ENCODE results near the gene FMN2.
"Not testable (repeated sequence)": the region's sequence is repeated elsewhere in the genome, so short reads cannot be mapped to it uniquely, and the experiment has no call there.

FMN2 gene

DNA sequence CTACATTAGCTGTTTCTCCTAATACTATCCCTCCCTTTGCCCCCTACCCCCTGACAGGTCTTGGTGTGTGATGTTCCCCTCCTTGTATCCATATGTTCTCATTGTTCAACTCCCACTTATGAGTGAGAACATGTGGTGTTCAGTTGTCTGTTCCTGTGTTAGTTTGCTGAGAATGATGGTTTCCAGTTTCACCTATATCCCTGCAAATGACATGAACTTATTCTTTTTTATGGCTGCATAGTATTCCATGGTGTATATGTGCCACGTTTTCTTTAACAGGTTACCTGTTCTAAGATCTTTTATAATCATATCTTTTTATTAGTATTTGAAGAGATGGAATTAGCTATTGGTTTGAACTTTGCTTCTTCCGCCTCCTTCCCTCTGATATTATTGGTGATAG, 172.8 kb downstream of the FMN2 start:
- not testable (repeated sequence) for DNase-seq

DNA sequence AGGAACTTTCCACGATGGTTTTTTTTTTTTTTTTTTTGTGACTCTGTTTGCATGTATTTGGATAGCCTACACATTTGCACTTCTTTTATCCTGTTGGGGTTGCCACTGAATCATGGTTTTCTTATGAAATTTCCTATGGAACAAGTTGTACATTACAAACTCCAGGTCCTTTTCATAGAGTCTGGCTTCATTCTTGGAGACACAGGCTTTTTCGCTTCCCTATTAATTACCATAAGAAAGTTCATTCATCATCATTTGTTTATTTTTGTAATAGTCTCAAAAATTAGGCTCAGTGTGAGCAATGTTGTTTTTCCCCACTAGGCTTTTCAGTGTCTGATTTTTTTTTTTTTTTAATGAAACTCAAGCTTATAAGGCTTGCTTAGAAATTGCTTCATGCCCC, 179.4 kb downstream of the FMN2 start:
- DNase-seq, result no peak

DNA sequence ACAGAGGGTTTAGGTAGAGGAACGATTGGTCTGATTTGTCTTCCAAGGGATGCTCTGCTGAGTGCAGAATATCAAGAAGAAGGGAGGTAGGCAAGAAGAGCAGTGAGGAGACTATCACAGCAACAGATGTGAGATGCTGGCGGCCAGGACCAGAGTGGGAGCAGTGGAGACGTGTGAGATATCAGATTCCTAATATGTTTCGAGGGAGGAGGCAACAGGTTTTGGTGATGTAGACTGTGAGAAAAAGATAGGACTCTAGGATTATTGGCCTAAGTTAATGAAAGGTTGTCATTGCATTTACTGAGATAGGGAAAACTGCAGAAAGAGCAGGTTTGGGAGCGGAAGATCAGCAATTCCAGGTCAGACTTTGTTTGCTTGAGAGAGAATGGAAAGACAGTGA, 182.9 kb downstream of the FMN2 start:
- no peak for DNase-seq

DNA sequence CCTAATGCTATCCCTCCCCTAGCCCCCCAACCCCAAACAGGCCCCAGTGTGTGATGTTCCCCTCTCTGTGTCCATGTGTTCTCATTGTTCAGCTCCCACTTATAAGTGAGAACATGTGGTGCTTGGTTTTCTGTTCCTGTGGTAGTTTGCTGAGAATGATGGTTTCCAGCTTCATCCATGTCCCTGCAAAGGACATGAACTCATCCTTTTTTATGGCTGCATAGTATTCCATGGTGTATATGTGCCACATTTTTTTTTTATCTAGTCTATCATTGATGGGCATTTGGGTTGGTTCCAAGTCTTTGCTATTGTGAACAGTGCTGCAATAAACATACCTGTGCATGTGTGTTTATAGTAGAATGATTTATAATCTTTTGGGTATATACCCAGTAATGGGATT, 183.5 kb downstream of the FMN2 start:
- not testable (repeated sequence) for DNase-seq

DNA sequence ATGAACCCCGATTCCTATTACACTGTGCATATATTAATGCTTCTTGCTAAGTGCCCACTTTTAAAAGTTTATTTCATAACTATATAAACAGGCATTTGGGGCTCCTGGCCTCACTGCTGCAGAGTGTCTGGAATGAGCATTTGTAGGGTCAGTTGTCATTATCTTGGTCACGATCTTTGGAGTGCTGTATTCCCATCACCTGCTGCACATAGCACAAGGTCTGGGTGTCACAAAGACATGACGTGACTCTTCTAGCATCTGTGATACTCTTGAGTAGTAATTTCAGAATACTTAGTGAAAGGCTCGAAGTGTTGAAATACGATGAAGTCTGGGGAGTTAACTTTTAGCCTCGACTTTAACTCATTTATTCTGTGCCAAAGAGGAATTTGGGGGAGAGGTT, 186.4 kb downstream of the FMN2 start:
- no peak for DNase-seq

DNA sequence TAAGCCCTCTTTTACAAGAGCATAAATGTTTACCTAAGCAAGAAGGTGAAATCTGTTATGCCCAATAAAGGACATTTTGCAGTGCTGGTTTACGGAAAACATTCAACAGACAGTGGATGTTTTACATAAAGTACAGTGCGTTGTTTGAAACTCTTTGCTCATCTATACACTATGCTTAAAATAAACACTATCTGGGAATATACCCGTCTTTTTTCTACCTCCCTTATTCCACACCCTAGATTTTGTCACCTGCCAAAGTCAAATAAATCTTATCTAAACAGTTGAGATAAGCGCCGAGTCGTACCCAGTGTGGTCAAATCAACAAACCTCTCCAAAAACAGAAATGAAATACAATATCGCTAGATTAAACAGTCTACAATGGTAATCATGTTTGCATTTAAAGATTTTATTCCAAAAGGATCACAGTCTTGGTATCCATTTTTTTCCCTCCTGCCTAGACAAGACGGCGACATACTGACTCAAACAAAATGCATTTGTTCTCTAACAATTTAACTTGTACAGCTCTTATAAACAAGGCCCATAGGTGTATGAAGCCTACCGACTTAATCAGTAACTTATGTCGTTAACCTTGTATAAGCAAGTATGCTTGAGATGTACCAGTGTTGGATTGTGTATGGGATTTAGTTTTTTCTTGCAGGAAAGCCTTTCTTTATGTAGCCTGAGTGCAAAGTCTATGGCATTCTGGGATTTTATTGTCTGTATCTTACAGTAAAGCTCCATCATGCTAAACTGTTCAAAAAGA, 189.1 kb downstream of the FMN2 start:
- DNase-seq, result no peak

DNA sequence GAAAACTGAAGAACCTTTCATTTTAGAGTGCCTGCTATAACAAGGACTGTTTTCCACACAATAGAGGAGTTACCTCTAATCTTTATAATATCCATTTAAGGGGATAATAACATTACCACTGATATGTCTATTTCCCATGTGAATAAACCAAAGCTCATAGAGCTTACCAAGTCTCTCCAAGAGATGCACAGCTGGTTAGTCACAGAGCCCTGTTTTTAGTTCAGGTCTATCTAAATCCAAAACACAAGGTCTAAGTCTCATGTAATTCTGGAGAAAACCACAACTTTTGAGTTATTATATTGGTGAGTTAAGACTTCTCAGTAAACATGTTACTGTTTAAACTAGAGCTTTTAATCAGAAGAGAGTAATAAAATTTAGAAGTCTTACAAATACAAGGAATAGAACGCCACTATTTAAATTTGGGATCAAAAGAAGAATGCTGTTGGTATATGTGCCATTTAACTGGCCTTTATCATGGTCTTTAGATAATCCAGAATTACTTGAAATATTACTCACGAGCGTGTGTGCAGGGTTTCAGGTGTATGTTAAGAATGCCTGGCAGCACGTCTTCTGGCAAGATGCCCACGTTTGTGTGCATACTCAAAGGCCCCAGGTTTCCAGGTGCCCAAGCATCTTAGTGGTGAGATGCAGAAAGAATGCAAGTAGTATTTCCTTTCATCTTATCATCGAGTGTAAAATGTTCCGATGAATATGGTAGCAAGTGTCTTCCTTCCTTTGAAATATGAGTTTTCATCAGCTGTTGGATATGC, 190.6 kb downstream of the FMN2 start:
- DNase-seq, result no peak

DNA sequence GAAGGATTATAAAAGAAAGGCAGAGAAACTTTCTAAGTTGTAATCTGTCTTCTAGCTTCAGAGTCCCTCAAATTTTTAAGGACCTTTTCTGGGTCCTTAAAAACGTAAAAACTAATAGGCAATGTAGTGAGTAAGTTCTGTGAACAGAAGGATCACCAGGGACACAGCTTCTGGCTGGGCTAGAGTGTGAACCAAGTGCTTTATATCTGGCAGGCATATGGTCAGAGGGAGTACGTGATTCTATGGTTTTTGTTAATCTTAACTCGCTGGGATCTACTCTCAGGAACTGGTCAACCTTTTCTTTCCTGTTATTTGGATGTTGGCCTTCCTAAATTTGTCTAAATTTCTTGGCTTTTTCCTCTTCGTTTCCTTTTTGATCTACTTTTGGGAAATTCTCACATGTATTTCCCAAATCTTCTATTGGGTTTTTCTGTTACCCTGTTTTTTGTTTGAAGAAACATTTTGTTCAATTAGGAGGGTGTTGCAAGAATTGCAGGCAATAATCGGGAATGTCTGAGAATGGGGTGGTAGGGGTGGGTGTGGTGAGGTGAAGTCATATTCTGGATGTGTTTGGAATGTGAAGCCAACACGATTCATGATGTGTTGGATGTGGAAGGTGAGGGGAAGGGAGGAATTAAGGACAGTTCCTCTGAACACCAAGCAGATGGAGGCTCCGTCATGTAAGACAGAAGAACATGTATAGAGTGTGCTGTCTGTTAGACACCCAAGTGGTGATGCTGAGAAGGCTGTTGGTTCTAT, 193.2 kb downstream of the FMN2 start:
- no peak for DNase-seq

DNA sequence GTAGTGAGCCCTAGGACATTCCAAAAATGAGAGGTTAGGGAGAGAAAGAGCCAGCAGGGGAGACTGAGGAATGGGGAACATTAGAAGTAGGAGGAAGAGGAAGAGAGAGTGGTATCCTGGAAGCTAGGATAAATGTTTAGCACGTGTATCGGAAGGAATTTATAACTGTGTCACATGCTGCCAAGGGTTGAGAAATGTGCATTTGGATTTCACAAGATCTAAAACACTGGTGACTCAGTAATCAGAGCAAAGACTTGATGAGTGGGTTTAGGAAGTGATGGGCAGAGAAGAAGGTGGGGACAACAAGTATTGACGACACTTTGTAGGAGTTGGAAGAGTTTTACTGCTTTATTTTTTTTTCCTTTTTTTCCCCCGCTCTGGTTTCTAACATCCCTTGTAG, 193.9 kb downstream of the FMN2 start:
- DNase-seq, result no peak

DNA sequence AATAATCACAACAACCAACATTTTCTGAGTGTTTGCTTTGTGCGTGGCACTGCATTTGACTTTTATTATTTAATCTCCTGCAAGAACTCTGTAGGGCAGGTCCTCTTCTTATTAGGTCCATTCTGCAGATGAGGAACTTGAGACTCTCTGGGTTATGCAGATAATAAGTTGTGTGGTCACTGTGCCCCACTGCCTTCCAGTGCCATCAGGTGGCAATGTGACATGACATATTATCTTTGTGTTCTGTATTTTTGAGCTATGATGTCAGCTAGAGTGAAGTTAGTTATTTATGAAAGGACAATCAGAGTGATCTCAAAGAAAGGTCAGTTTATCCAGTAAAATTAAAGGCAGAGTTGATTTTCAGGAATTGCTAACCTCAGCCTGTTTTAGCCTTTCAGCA, 196.0 kb downstream of the FMN2 start:
- DNase-seq, result no peak

DNA sequence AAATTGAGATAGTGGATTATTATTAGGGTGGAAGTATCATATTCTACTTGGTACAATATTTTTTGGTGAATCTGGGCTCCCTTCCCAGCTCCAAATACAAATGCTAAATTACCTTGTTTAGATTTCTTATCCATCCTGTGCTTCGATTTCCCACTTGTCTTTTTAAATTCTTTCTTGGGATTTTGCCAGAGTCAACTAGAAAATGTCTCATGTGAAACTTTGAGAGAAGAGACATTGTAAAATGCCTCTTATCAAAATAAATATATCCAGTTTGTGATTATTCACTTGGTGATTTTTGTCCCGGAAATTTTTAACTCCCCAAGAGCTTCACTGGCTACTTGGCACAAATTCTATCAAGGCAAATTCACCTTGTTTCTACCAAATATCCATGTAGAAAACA, 202.0 kb downstream of the FMN2 start:
- DNase-seq, result no peak

DNA sequence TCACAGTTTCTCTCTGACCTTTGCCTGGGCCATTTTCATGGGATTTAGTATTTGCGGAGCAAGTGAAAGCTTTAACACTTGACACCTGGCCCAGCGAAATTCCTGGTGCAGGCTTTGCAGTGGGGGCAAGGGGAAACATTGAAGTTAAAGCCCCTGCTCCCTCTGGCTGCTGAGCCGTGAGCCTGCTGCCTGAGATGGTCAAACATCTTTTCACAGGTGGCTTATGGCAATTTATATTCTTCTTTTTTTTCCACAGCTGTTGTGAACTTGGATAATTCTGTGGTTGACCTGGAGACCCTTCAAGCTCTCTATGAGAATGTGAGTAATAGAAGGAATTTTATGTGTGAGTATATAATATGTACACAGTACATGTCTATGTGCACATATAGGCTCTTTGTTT, 202.9 kb downstream of the FMN2 start:
- DNase-seq, result no peak

DNA sequence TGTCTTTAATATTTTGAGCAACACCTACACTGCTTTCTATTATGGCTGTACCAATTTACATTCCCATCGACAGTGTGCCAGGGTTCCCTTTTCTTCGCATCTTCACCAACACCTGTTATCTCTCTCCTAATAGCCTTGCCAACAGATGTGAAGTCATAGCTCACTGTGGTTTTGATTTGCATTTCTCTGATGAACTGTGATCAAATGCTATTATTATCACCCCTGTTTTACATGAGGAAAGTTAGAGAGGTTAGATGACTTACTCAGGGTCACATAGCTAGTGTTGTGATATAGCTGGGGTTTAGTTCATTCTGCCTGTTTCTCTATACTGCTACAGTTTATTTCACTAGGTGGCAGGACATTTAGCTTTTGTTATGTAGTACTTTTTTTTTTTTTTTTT, 204.1 kb downstream of the FMN2 start:
- no peak for DNase-seq

DNA sequence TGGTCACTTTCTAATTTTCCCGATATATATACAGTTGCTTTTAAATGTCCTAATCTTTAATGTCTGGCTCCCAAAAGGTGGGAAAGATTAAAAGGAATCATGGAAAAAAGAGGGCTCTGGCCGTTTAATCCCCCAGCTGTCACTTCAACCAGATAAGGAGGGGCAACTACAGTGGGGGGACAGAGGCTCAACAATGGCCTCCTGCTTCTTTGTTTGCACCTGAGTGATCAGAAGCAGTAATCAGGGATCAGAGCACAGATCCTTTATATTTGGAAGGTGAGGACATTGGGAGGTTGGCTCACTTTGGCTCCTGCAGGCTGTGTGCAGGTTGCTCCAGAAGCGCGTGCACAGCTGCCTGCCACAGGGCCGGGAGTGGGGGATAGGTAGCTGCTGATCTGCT, 212.8 kb downstream of the FMN2 start:
- DNase-seq, result no peak

DNA sequence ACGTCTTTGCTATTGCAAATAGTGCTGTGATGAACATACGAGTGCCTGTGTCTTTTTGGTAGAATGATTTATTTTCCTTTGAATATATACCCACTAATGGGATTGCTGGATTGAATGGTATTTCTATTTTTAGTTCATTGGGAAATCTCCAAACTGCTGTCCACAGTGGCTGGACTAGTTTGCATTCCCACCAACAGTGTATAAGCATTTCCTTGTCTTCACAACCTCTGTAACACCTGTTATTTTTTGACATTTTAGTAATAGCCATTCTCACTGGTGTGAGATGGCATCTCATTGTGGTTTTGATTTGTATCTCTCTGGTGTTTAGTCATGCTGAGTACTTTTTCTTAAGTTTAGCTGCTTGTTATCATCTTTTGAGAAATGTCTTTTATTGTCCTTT, 215.0 kb downstream of the FMN2 start:
- no peak for DNase-seq

DNA sequence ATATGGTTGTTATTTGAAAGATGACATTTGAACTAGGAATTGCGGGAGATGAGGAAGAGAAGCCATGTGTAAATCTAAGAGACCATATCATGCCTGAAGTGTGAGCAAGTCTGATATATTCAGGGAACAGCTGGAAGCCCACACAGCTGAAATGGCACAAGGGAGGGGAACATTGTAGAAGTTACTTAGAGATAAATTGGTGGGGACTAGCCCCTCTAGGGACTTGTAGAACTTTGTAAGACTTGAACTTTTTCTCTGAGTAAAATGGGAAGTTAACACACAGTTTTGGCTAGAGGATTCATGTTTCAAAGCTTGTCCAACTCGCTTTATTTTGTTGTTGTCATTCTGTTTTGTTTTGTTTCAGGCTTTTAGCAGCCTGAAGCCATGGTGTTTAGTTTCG, 216.4 kb downstream of the FMN2 start:
- DNase-seq, result no peak

DNA sequence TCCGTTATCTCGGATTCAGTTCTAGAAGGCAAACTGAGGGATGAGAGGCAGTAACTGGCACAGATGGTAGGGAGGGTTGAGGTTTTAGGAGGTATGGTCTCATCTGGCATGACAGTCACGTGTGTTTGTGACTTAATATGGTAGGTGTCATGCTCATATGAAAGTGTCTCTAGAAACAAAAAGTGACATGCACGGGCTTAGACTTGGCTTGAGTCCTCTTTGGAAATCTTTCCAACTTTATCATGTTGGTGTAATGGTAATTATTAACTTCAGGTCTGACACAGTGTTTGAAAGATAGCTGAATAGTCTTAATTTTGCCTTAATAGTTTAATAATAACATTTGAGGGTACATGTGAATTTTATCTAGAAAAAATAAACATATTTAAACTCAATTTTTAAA, 218.1 kb downstream of the FMN2 start:
- DNase-seq, result no peak

DNA sequence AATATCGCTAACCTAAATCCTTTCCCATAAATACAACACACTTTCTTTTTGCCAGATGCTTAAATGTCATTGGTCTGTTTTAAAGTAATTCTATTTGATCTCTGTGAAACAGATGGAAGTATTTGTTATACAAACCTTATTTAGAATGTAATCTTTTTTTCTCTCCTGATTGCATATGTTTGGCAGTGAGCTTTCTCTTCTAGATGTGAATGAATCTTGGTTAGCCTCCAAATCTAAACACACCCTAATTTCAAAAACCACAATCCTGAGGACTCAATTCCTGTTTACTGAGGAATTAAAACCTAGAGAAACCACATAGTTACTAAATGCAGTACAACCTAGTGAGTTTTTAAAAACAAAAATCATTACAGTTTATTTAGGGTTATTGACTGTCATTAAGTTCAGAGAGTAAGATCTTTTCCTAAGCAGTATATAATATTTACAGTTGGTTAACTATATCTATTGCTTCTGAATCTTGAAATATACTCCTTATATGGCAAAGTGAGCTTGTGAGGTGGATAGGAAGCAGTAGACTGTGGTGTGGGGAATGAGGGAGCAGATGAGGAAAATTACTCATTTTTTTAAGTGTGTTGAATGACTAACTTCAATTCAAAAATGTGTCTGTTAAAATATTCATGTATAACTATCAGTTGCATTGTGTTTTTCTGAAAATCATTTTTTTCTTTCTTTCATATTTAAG, 218.7 kb downstream of the FMN2 start:
- no peak for DNase-seq

DNA sequence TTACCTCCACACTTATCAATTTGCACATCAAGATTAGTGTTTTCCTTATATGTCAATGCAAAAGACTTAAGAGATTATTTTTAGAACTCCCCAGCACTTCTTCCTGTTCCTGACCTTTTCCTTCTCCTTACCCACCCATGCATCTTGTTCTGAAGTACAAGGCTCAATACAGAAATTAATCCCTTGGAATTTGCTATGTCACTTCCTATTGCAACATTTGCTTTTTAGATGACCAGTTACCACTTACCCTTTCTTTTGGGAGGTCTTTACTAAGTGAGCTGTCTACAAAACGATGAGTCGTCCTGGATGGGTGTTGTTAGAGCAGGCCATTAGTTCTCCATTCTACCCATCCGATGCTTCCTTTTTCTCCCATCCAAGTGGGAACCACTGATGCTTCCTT, 221.2 kb downstream of the FMN2 start:
- DNase-seq, result no peak

DNA sequence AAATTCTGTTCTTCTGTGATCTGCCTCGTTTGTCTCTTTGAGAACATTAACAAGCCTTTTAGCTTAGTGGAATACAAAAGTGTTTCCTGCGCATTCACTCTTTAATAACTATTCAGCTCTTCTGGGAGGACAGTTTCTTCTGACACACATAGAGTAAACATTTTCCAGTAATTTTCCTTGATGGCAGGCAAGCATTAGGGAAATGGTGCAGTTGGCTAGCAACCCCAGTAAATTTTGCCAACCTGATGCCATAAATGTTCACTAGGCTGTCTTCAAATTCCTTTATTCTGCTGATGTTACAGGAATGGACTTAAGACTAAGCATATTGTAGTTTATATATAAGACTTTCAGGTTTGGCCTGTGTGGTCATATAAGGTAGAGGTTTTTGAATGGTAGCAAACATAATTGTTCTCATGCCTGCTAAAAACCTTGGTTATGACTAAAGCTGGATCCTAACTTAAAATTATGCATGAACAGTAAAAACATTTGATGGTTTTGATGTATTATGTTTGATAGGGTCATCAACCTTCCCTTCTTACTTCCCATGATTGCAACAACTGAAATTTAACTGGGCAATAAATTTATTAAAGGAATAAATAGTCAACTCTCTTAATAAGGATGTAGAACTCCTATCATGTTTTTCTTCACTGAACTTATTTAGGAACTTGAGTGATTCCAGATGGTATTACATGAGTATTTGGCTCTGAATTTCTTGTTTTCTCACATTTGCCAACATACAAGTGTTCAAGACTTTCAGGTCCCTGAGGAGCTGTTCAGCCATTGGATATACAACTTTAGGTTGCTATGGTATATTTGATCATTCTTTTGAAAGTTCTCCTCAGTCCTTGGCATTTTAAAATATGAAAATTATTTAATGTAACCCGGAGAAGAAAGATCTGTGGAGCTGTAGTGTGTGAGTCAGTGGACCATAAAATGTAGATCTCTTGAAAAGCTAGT, 223.4 kb downstream of the FMN2 start:
- no peak for DNase-seq

DNA sequence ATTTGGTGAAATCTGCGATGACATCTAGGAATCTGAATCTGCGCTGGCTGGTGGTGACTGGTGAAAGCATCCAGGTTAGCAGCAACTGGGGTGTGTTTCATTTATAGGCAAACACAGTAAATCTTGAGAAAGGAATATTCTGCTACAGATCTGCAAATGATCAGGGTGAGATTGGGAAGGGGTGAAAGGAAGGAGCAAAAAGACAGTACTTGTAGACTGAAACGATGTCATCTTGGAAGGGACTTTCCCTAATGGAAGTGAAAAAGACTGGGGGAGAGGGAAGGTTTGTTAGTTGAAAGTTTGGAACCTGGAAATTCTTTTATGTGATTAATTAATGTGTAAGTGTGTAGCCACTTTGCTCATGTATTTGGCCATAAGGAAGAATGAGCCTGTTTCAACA, 228.3 kb downstream of the FMN2 start:
- no peak for DNase-seq

DNA sequence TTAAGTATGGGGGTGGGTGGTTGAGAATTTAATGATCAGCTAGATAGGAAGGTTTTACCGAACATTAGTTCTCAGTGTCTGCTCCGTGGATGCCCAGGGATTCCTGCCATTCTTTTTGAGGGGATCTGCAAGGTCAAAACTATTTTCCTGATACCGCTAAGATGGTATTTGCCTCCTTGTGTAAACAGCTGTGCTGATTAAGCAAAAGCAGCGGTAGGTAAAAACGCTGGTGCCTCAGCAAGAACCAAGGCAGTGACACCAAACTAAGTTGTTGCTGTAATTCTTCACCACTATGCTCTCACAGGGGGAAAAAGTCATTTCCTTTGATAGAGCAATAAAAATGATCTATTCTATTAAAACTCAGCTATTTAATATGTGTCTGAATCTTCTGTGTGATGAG, 229.0 kb downstream of the FMN2 start:
- DNase-seq, result no peak
